Smooth muscle cell (in vitro differentiated cells): ENCODE results near the gene BEGAIN. TPM values are rescaled to one million over a fixed set of nuclear protein-coding genes. Genes with fewer than 3 reads are reported as not detected.

Experiments used
- DNase-seq: peaks from one replicate; lab custom pipeline; 2025; ENCODE audit not compliant: unreplicated experiment; lab: John Stamatoyannopoulos, UW
- H2AFZ ChIP-seq: fragments of 200-600 bp; sonication (generic); 2 replicates; pipeline ENCODE4 v1.6.0; 2016; ENCODE audit warnings: antibody characterized with exemption, low read depth, mild to moderate bottlenecking
- H3F3A ChIP-seq: fragments of 200-600 bp; sonication (generic); 2 replicates; pipeline ENCODE4 v1.6.0; 2017; ENCODE audit warnings: antibody characterized with exemption, low read depth
- H3K27ac ChIP-seq: fragments of 200-600 bp; sonication (generic); 2 replicates; pipeline ENCODE4 v1.5.1; 2016; ENCODE audit warnings: low read depth, mild to moderate bottlenecking
- H3K27me3 ChIP-seq: fragments of 200-600 bp; sonication (generic); 2 replicates; pipeline ENCODE4 v1.6.1; 2016; ENCODE audit warnings: low read depth, mild to moderate bottlenecking
- H3K36me3 ChIP-seq: fragments of 200-600 bp; sonication (generic); 2 replicates; pipeline ENCODE4 v1.5.1; 2016; ENCODE audit warnings: low read depth
- H3K4me1 ChIP-seq: fragments of 200-600 bp; sonication (generic); 2 replicates; pipeline ENCODE4 v1.5.1; 2016; ENCODE audit warnings: low read depth
- H3K4me2 ChIP-seq: fragments of 200-600 bp; sonication (generic); 2 replicates; pipeline ENCODE4 v1.6.0; 2016; ENCODE audit warnings: mild to moderate bottlenecking
- H3K4me3 ChIP-seq: fragments of 200-600 bp; sonication (generic); 2 replicates; pipeline ENCODE4 v1.5.1; 2016; ENCODE audit warnings: mild to moderate bottlenecking
- H3K79me2 ChIP-seq: fragments of 200-600 bp; sonication (generic); 2 replicates; pipeline ENCODE4 v1.6.0; 2016; ENCODE audit warnings: low read depth, mild to moderate bottlenecking
- H3K9ac ChIP-seq: fragments of 200-600 bp; sonication (generic); 2 replicates; pipeline ENCODE4 v1.6.0; 2016; ENCODE audit warnings: low read depth
- H3K9me3 ChIP-seq: fragments of 200-600 bp; sonication (generic); replicated peaks from 2 replicates; pipeline ENCODE4 v1.5.1; 2016; ENCODE audit warnings: low read depth
- H4K20me1 ChIP-seq: fragments of 200-600 bp; sonication (generic); 2 replicates; pipeline ENCODE4 v1.6.0; 2016; ENCODE audit warnings: low read depth
- WGBS: methylation state at CpG from one replicate; pipeline ENCODE4 v1.1.7; 2016; ENCODE audit warnings: low lambda C conversion rate; 5-methylcytosine and 5-hydroxymethylcytosine counted together
- polyA plus RNA-seq: library from polyadenylated mRNA; unstranded; fragments of >200 nt; fragmentation: Nextera tagmentation; extraction: Ambion mirVana; gene quantifications from 2 replicates; pipeline ENCODE4 v1.2.1, GENCODE V29; 2016
- total RNA-seq: library from RNA; depleted of rRNA; stranded (reverse); fragments of >200 nt; gene quantifications from 2 replicates; pipeline ENCODE4 v1.2.3, GENCODE V29; 2014
- TF ChIP-seq, protein P1 (sequence below): fragments of 200-600 bp; sonication (generic); IDR thresholded peaks from 2 replicates; pipeline ENCODE4 v1.5.1; 2017; ENCODE audit warnings: borderline replicate concordance, mild to moderate bottlenecking, antibody characterized with exemption; ENCODE audit not compliant: insufficient read depth, poor library complexity, severe bottlenecking

The BEGAIN gene
- total and polyA plus RNA-seq, 2 experiments from 2014 or later = 4.7 to 11.7 TPM

DNA sequence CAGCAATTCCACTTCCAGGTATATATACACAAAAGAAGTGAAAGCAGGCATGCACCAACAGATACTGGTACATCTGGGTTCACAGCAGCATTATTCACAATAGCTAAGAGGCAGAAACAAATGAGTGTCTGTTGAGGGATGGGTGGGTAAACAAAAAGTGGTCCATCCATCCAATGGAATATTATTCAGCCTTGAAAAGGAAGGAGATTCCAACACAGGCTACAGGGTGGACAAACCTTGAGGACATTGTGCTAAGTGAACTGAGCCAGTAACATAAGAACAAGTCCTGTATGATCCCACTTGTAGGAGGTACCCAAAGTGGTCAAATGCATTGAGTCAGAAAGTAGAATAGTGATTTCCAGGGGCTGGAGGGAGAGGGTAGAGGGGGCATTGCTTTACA lies 27.6 kb upstream of the BEGAIN start:
- TF ChIP-seq, protein P1, sequence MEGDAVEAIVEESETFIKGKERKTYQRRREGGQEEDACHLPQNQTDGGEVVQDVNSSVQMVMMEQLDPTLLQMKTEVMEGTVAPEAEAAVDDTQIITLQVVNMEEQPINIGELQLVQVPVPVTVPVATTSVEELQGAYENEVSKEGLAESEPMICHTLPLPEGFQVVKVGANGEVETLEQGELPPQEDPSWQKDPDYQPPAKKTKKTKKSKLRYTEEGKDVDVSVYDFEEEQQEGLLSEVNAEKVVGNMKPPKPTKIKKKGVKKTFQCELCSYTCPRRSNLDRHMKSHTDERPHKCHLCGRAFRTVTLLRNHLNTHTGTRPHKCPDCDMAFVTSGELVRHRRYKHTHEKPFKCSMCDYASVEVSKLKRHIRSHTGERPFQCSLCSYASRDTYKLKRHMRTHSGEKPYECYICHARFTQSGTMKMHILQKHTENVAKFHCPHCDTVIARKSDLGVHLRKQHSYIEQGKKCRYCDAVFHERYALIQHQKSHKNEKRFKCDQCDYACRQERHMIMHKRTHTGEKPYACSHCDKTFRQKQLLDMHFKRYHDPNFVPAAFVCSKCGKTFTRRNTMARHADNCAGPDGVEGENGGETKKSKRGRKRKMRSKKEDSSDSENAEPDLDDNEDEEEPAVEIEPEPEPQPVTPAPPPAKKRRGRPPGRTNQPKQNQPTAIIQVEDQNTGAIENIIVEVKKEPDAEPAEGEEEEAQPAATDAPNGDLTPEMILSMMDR = no peak
- no peak for DNase-seq
- Histone ChIP-seq H3K79me2 (no peaks in the 10 kb centered on the region), H3K9me3 (no peaks in the 10 kb centered on the region), H3K9ac (no peak overlapping the region), H4K20me1 (no peaks in the 10 kb centered on the region), H3F3A (no peaks in the 10 kb centered on the region), H3K4me3 (no peak overlapping the region), H2AFZ (no peak overlapping the region), H3K4me1 (no peaks in the 10 kb centered on the region), H3K4me2 (no peak overlapping the region), H3K27ac (no peak overlapping the region), H3K36me3 (no peaks in the 10 kb centered on the region), H3K27me3 (no peaks in the 10 kb centered on the region)

DNA sequence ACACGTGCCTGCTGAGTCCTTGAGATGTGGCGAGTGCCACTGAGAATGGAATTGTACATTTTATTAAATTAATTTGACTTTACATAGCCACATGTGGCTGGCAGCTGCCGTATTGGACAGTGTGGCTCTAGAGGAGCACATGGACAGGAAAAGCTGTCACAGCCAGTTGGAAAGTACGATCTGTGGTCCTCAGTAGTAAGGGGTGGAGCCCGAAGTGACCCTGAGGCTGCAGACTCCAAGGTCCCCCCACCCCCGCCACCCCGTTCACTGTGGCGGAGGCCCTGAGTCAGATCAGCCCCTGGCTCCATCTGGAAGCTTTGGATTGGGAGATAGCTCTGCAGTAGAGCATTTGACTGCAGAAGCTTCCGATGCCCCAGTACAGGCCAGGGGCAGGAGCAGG lies 25.8 kb upstream of the BEGAIN start:
- Histone ChIP-seq H4K20me1 (no peaks in the 10 kb centered on the region), H3K27ac (no peak overlapping the region), H2AFZ (no peak overlapping the region), H3K36me3 (no peaks in the 10 kb centered on the region), H3K4me2 (no peak overlapping the region), H3F3A (no peaks in the 10 kb centered on the region), H3K4me3 (no peak overlapping the region), H3K4me1 (no peaks in the 10 kb centered on the region), H3K9me3 (no peaks in the 10 kb centered on the region), H3K27me3 (no peaks in the 10 kb centered on the region), H3K9ac (no peak overlapping the region), H3K79me2 (no peaks in the 10 kb centered on the region)
- 79% methylated on average over 9 of the region's 9 CpGs for WGBS
- TF ChIP-seq, protein P1 = no peak
- no peak for DNase-seq

GRCh38 chr14:100611811-100612480 lies 24.7 kb upstream of the BEGAIN start:
- Histone ChIP-seq H3K9me3 (no peaks in the 10 kb centered on the region), H4K20me1 (no peaks in the 10 kb centered on the region), H3K27me3 (no peaks in the 10 kb centered on the region), H3K36me3 (no peaks in the 10 kb centered on the region), H3K27ac (no peak overlapping the region), H2AFZ (no peak overlapping the region), H3K9ac (no peak overlapping the region), H3F3A (no peaks in the 10 kb centered on the region), H3K4me3 (no peak overlapping the region), H3K4me2 (no peak overlapping the region), H3K4me1 (no peaks in the 10 kb centered on the region), H3K79me2 (no peaks in the 10 kb centered on the region)
- TF ChIP-seq, protein P1 = no peak
- 94% methylated on average over 10 of the region's 10 CpGs for WGBS
- no peak for DNase-seq
